ENCODE data around the gene MEIG1.
"Not testable (repeated sequence)": the region's sequence is repeated elsewhere in the genome, so short reads cannot be mapped to it uniquely, and the experiment has no call there.

- TF ChIP-seq CTCF (conservative IDR thresholded peaks at IDR 0.05; ENCODE audit: low read length) = peak; percentile 45
- not testable (repeated sequence) for TF ChIP-seq EZH2phosphoT487 (IDR thresholded peaks at IDR 0.05; ENCODE audit: borderline replicate concordance)
These were observed 32.0 kb downstream of the MEIG1 start for GRCh38 chr10:14991035-14991749.
